ENCODE data around the gene BLOC1S3.

The BLOC1S3 gene

DNA sequence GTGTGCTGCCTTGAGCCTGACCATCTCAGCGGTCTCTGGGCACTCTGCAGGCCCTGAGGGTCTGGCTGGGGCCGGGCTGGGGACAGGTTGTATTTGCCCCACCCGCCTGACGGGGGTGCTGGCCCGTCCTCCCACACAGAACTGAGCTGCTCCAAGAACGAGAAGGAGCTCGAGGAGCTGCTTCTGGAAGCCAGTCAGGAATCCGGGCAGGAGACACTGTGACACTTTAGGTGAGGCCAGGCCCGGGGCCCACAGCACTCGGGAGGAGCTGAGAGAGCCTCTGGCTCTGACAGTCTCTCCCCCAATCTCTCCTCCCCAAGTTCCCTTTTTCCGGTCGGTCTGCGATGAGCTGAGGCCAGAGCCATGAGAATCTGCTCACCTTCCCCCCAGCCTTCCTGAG is 32.3 kb upstream of the BLOC1S3 start:
- DNase-seq (ENCODE audit: low spot score), result no peak

DNA sequence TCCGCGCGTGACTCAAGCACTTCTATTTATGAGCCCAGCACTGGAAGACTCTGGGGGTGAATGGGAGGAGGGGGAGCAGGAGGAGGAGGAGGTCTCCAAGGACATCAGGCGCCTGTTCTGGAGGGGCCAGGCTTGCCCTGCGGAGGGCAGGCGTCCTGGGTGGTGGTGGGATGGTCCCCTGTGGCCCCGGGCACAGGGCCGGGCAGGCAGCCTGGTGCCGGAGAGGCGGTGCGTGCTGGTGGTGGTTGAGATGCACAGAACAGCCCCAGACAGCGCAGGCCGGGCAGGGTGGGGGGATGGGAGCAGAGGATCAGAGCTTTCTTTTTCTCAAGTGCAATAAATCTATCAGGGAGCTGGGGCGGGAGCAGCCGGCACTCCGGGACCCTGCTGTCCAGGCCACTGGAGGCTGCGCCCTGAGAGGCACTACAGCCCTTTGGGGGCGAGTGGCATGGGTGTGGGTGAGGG is 31.8 kb upstream of the BLOC1S3 start:
- no peak for DNase-seq (ENCODE audit: low spot score)

DNA sequence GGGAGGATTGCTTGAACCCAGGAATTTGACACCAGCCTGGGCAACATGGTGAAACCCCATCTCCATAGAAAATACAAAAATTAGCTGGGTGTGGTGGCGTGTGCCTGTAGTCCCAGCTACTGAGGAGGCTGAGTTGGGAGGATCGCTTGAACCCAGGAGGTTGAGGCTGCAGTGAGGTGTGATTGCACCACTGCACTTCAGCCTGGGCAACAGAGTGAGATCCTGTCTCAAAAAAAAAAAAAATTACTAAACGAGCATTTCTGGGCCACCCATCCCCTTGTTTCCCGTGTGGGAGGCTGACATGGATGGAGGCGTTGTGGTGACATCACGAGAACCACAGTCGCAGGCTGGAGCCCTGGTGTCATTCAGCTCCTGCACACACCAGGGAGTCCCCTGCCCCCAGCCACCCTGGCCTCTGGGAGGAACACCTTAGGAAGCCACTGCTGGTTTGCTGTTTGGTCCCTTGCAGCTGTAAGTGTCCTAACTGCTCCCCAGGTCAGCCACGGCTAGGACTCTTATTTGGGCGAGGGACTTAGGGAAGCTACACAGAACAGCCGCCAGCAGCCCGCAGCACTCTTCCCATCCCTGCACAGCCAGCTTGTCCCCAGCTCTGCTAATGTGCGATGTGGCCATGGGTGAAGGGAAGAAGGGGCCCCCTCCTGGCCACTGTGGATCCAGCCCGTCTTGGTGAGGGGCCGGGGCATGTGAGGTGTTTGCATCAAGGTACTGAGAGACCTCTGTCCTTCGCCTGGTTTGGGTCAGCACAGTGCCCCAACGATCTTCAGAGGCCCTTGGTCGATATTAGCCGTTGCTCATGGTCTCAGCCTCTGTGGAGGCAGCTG is 30.5 kb upstream of the BLOC1S3 start:
- no peak for DNase-seq (ENCODE audit: low spot score)

DNA sequence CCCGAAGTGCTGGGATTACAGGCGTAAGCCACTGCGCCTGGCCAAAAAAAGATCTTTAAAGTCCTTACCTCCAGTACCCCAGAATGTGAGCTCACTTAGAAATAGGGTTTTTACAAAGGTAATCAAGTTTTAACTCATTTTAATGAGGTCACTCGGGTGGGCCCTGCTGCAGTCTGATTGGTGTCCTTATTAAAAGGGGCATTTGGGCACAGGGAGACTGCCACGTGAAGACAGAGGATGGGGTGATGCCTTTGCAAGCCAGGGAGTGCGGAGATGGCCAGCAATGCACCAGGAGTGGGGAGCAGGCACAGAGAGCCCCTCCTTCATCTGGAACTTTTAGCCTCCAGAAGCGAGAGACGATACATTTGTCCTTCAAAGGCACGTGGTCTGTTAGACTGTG is 29.5 kb upstream of the BLOC1S3 start:
- no peak for DNase-seq (ENCODE audit: low spot score)

DNA sequence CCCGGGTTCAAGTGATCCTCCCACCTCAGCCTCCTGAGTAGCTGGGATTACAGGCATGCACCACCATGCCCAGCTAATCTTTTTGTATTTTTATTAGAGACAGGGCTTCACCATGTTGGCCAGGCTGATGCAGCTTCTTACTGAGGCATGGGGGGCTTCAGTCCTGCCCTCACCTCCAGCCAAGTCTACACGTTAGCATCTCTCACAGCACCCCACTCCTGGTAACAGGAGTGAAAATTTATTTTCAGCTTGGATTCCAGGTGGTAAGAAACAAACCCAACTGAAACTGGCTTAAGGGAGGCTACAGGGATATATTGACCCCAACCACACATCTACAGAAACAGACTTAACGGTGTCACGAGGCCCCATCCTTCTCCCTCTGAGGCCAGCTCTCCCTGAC is 28.4 kb upstream of the BLOC1S3 start:
- no peak for DNase-seq (ENCODE audit: low spot score)

DNA sequence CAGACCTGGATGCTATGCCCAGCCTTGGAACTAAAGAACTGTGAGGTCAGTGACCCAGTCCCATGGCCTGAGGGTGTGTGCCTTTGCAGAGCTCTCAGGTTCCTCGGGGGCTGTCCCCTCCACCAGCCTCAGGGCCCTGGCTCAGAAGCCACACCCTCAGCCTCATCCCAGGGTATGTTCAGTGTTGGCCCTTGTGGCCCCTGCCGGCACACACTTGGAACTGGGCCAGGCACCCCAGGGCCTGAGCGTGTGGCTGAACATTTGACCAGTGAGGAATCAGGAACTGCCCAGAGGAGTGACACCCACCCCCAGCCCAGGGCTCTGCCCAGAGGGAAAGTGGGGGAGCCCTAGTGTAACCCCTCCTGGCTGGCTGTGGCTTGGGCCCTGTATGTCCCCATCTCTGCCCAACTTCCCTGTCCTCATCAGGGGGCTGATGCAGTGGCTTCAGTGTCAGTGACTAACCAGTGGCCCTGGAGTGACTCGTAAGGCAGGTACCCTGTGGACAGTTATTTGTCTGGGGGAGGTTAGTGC is 27.8 kb upstream of the BLOC1S3 start:
- DNase-seq (ENCODE audit: low spot score), result no peak

DNA sequence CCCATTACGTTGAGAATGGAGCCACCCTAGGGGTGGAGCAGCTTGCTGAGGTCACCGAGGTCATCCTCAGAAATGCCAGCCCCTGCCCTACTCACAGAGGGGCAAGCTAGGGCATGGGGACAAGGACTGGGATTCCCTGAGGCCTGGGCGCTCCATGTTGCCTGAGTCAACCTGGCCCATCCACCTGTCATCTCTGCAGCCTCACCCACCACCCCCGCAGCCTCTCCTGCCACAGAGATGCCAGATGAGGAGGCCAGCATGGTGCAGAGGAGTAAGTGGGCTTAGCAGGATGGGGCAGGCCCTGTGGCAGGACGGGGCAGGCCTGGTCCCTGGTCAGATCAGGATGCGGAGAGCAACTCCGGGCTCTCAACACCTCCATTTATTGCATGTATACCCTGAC is 27.3 kb upstream of the BLOC1S3 start:
- no peak for DNase-seq (ENCODE audit: low spot score)

DNA sequence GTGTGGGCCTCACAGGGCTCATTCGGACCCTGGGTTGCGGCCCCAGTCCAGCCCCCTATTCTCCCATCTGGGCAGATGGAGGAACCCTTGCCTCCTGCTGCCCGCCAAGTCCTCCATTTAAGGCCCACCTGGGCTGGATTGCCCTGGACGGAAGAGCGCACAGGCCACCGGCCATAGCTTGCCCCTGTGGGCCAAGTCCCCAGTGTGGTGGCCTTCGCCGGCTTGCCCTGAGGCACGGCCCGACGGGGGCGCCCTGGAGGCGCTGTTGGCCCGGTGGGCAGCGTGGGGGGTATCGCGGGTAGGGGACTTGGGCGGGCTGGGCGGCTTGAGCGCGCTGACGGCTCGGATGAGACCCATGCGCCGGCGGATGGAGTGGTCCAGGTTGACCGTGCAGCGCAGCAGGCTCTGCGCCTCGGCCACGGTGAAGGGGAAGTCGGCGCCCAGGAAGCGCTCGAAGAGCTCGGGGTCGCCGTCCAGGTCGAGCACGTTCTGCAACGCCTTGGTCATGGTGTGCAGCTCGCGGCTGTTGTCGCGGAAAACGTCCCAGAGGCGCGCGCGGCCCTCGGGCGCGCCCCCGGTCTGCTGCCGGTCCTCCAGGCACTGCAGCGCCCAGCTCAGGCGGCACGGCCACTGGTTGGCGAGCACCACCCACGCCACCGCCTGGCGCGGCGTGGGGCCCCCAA is 26.6 kb upstream of the BLOC1S3 start:
- no peak for DNase-seq (ENCODE audit: low spot score)

DNA sequence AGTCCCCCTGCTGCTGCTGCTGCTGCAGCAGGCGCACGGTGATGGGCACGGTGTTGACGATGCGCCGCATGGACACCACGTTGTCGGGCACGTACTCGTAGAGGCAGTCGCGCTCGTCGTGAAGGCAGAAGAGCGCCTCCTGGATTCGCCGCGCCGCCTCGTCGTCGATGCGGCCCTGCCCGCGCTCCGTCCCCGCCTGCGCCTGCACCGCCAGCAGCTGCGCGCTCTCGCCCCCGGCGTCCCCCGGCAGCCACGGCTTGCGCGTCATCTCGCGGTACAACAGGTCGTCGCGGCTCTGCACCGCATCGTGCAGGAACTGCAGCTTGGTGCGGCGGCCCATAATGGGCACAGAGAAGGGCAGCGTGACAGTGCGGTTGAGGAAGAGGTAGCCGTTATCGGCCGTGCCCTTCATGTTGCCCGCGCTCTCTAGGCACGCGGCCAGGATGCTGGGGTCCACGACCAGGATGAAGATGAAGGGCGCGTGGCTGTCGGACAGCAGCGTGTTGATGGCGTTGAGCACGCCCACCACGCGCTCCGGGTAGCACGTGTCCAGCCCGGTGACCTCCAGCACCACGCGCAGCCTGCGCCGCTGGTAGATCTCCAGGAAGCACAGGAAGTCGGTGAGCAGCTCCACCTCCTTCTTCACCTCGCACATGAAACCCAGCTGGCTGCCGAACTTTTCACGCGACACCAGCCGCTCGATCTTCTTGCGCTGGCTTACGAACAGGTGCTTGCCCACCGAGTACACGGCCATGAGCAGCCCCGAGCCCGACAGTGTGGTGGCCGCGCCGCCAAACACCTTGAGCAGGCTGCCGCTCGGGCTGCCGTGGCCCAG is 25.9 kb upstream of the BLOC1S3 start:
- DNase-seq (ENCODE audit: low spot score), result no peak

DNA sequence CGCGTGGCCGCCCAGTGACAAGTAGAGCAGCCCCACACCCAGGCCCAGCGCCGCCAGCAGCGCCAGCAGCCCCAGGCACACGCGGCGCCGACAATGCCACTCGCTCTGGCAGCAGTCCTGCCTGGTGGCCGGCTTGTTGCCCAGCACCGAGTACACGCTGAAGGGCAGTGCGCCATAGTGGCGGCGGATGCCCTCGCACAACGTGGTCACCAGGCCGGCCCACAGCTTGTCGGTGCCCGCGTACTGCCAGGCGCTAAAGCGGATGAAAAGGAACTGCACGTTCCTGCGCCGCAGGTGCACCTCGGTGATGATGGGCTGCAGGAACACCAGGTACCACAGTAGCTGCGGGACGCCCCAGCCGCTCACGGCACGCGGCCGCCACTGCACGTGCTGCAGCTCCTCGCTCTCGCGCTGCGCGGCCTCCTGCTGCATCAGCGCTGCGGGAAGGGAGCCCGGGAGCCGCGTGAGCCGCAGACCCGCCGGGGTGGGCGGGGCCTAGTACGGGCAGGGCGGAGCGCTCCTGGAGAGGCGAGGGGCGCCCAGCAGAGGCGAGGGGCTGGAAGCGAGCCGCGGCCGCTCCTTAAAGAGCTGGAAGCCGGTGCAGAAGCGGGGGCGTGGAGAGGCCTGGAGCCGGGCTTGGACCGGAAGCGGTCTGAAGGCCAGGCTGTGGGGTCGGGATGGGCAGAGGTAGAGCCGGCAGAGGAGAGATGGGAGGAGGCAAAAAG is 25.1 kb upstream of the BLOC1S3 start:
- no peak for DNase-seq (ENCODE audit: low spot score)

DNA sequence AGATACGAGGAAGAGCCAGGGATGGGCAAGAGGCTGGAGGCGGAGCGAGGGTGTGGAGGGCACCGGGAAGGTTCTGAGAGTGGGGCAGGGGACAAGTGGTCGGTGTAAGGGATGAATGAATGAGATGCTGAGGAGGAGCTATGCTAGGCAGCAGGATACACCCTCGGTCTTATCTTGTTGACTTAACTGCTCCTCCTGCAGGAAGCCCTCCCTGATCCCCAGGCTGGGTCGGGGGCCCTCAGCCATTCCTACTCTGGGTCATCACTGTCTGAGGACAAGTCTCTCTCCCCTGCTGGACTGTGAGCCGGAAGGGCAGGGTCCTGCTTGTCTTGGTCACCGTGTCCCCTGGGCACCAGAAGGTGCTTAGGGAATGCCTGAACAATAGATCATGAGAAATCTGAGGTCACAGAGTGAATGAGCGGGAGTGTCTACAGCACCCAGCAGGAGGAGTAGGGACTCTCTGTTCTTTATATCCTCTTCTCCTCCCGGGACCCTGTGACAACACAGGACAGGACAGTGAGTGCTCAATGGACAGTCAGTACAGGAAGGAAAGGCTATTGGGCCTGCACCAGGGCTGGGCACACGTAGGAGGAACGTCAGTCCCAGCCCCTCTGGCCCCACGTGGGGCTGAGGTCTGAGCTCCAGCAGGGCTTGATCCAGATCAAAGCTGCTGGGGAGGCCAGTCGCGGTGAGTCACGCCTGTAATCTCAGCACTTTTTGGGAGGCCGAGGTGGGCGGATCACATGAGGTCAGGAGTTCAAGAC is 24.3 kb upstream of the BLOC1S3 start:
- DNase-seq (ENCODE audit: low spot score), result no peak

DNA sequence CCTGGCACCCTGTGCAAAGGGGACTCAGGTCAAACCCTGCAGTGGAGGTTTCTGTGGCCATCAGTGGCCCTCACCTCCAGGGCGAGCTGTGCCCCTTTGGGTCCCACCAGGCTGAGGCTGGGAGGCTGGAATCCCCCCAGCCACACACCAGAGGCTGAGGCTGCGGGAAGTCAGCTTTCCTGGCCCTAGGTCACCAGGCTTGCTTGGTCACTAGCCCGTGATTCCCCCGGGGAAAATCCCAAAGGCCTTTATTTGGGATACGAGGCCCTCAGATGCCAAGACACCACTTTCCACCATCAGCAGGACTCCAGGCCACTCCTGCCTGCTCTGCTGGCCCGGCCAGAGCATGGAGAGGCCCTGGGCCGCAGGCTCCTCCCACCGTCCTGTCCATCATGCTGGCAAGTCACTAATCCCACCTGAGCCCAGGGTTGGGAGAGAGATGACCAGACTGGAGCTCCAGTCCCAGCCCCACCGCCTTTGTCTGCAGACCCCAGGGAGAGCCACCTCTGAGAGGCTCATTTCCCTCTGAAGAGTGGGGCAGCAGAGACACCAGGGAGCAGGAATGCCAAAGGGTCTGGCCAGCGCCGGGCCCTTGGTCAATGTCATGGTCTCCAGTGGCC is 22.5 kb upstream of the BLOC1S3 start:
- DNase-seq (ENCODE audit: low spot score), result no peak

DNA sequence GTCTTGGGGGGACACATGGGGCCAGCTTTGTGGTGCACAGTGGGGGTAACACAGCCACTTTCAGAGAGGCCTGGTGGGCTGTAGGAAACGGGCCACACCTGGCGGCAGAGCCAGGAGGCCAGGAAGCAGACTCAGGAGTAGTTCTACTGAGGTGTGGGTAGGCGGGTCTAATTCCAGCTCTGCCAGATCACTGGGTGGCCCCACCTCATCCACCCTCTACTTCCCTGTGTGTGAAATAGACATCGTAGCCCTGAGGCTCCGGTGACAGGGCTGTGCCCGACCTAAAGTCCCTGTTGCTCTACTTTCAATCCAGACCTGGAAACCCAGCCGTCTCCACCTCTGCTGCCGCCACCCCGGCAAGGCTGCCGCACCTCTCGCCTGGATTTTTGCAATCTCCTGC is 21.8 kb upstream of the BLOC1S3 start:
- no peak for DNase-seq (ENCODE audit: low spot score)

DNA sequence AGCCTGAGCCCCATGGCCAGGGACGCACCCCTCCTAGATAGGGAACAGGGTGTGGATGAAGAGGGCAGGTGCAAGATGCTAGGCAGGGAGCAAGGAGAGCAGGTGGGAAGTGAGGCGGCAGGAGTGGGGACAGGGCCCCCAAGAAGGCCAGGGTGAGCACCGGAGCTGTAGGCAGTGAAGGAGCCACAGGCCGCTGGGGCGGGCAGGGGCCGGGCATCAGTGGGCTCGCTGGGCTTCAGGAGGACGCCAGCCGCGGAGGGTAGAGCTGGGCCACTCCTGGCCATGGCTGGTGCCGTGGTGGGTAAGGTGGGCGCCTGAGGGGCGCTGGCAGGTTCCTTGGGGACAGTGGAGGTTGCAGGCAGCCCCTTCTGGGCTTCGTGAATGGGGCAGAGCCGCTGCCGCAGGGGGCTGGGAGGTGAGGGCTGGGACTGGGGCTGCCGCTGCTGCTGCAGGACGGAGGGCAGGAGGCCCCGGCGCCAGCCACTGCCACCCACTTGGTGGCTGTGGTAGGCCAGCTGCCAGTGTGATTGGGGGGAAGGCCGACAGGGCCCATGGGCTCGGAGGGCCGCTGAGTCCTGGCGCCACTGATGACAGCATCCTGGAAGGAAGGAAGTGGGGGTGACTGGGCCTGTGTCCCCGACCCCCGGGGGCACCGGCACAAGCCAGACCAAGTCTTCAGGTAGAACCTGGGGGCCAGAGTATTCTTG is 19.9 kb upstream of the BLOC1S3 start:
- DNase-seq (ENCODE audit: low spot score), result no peak

DNA sequence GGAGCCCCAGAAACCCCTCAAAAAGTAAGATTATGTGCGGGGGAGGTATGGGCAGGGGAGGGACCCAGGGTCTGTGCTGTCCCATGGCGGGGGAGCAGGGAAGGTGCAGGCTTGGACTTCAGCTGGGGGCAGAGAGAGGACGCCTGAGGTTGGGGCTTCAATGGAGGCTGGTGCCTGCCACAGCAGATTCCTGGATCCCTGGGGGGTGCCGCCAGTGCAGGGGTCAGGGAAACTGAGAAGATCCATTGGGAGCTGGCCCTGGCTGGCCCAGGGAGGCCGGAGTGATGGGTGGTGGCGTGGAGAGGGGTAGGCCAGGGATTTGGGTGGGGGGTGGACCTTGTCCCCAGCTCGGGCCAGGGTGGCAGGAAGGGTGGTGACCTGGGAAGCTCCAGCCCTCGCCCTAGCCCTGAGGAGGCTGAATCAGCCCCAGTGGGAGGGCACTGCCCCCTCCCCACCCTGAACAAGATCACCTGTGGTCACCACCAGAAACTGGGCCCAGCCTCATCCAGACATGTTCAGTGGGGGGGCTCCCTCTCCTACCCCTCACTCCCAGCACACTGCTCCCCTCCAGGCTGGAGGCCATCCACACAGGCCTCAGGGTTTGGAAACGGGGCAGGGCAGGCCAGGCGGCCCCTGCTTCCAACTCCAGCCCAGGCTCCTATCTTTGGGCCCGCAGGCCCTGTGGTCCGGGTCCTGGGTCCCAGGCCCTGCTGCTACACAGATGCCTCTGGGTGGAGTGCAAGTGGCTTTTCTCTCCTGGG is 19.2 kb upstream of the BLOC1S3 start:
- DNase-seq (ENCODE audit: low spot score), result no peak

DNA sequence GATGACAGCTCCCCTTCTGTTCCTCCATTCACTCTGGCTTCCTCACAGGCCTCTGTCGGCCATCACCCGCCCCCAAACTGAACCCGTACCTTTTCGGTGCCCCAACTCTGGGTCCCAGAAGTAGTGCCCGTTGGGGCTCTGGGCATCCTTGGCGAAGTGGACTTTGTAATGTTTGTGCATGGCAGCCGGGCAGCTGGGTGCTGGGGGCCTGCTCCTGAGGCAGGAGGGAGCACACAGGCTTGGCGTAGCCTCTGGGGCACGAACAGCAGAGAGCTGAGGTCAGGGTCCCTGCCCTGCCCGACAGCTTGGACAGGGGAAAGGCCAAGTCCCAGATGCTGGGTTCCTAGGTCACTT is 18.6 kb upstream of the BLOC1S3 start:
- DNase-seq (ENCODE audit: low spot score), result no peak

DNA sequence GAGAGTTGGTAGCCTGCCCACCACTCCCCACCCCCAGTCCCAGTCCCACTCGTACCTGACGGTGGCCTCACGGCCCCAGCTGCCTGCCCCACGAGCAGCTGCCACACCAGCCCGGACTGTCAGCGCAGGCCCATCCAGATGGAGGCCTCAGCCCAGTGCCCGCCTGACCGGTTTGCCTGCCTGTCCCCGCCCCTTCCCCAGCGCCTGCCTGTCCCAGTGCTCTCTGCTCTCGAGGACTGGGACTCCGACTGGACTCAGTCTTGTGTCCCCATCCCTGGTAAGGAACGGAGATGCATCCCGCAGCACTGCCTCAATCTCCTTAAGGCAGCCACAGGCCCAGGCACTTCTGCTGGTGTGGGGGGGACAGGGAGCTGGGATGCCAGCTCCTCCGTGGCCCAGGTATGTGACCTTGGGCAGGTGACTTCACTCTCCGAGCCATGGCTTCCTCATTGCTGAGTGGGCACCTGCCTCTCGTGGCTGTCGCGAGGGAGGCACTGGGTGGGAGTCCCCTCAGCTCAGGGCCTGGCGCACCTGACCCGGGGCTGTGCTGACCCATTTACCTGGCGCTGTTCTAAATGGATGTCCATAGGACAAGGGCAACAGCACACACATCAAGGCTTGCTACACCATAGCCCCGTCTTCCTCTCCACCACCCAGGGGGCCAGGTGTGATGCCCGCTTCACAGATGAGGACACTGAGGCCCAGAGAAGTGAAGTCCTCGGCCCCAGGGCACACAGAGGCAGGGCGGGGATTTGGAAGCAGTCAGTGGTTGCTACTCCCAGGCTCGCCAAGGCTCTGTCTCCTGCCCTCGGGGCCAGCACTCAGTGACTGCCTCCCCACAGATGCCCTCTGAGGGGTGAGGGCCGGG is 17.5 kb upstream of the BLOC1S3 start, which contains the start of gene NKPD1:
Gene NKPD1, minus strand, starts transcription at position 113 of the 868 bp plus-strand sequence. CDS start 832 bp downstream, outside the sequence.
- DNase-seq (ENCODE audit: low spot score), result no peak

All from hematopoietic multipotent progenitor cell treated with erythropoietin and hydrocortisone succinate and interleukin-3 and kit ligand, for 17 days (in vitro differentiated cells).